Sigmoid colon (tissue), 4 donors: ENCODE results near the gene ABCG2.

ENCODE experiments used
- CTCF ChIP-seq, 4 experiments: fragments of 450-650 bp in 3 of 4; fragments of 200-600 bp in 1 of 4; IDR thresholded peaks; one replicate each; pipeline ENCODE4 v1.5.1; 2016 to 2019; ENCODE audit warnings: antibody characterized with exemption in 4 of 4, mild to moderate bottlenecking in 3 of 4, moderate library complexity in 2 of 4
- POLR2AphosphoS5 ChIP-seq, 4 donors: sonication (generic); formaldehyde crosslinking; IDR thresholded peaks; one replicate each; pipeline ENCODE4 v1.6.1; 2017; ENCODE audit warnings: antibody characterized with exemption in 4 of 4

- no peak for TF ChIP-seq CTCF (IDR thresholded peaks at IDR 0.05)
- no peak for TF ChIP-seq POLR2AphosphoS5 (IDR thresholded peaks at IDR 0.05)
Observed at GRCh38 chr4:88138561-88138960, 19.9 kb downstream of the ABCG2 start.
